SK-N-SH treated with all-trans-retinoic acid at 6 μM for 48 hours (cell line): ENCODE results near the gene CYTH3.

Experiments
- CREB5 ChIP-seq: fragments of 250-450 bp; sonication (Bioruptor Pico); IDR thresholded peaks from 2 replicates; pipeline ENCODE4 v1.5.1; 2020; ENCODE audit warnings: low read depth, mild to moderate bottlenecking, moderate library complexity
- CSDC2 ChIP-seq: fragments of 250-450 bp; sonication (Bioruptor Pico); IDR thresholded peaks from 2 replicates; pipeline ENCODE4 v1.5.0; 2020; ENCODE audit warnings: mild to moderate bottlenecking, moderate library complexity
- GLIS3 ChIP-seq: fragments of 250-450 bp; sonication (Bioruptor Pico); IDR thresholded peaks from 2 replicates; pipeline ENCODE4 v1.5.0; 2020; ENCODE audit warnings: mild to moderate bottlenecking, moderate library complexity
- ISL1 ChIP-seq: fragments of 250-450 bp; sonication (Bioruptor Pico); IDR thresholded peaks from 2 replicates; pipeline ENCODE4 v2.1.2; 2022; ENCODE audit warnings: mild to moderate bottlenecking, moderate library complexity
- PATZ1 ChIP-seq: fragments of 250-450 bp; sonication (Bioruptor Pico); IDR thresholded peaks from 2 replicates; pipeline ENCODE4 v1.8.0; 2020; ENCODE audit warnings: mild to moderate bottlenecking, moderate library complexity, borderline replicate concordance
- RARB ChIP-seq: fragments of 250-450 bp; sonication (Bioruptor Pico); IDR thresholded peaks from 2 replicates; pipeline ENCODE4 v1.8.0; 2021; ENCODE audit warnings: mild to moderate bottlenecking, moderate library complexity
- SNAI2 ChIP-seq: fragments of 250-450 bp; sonication (Bioruptor Pico); IDR thresholded peaks from 2 replicates; pipeline ENCODE4 v1.5.0; 2020; ENCODE audit warnings: mild to moderate bottlenecking, moderate library complexity
- TCF4 ChIP-seq: fragments of 250-450 bp; sonication (Bioruptor Pico); IDR thresholded peaks from 2 replicates; pipeline ENCODE4 v1.8.0; 2021; ENCODE audit warnings: mild to moderate bottlenecking, moderate library complexity, borderline replicate concordance
- TSHZ2 ChIP-seq: fragments of 250-450 bp; sonication (Bioruptor Pico); IDR thresholded peaks from 2 replicates; pipeline ENCODE4 v1.5.0; 2020; ENCODE audit warnings: mild to moderate bottlenecking, moderate library complexity
- ZC3H10 ChIP-seq: fragments of 250-450 bp; sonication (Bioruptor Pico); IDR thresholded peaks from 2 replicates; pipeline ENCODE4 v1.5.1; 2021; ENCODE audit warnings: mild to moderate bottlenecking, moderate library complexity

GRCh38 chr7:6250364-6250833, 22.0 kb downstream of the CYTH3 start:
- TF ChIP-seq RARB (CRISPR knock-in tag) (no peak), CREB5 (CRISPR knock-in tag) (no peak), SNAI2 (CRISPR knock-in tag) (no peak), ZC3H10 (CRISPR knock-in tag) (no peak), TCF4 (no peak), ISL1 (CRISPR knock-in tag) (no peak), GLIS3 (CRISPR knock-in tag) (no peak), CSDC2 (CRISPR knock-in tag) (no peak), PATZ1 (CRISPR knock-in tag) (no peak), TSHZ2 (CRISPR knock-in tag) (no peak)
